B cell (primary cell): ENCODE measurements around the gene HARBI1.

ENCODE experiments used
- CTCF ChIP-seq: fragments of 200-600 bp; IDR thresholded peaks from one replicate; pipeline ENCODE4 v1.8.0; 2022; ENCODE audit warnings: antibody characterized with exemption, mild to moderate bottlenecking
- EZH2 ChIP-seq: IDR thresholded peaks from 2 replicates; pipeline ENCODE4 v1.6.1; 2012; ENCODE audit warnings: borderline replicate concordance, low read depth, mild to moderate bottlenecking, moderate library complexity, low read length; ENCODE audit not compliant: insufficient read depth, poor library complexity, severe bottlenecking

DNA sequence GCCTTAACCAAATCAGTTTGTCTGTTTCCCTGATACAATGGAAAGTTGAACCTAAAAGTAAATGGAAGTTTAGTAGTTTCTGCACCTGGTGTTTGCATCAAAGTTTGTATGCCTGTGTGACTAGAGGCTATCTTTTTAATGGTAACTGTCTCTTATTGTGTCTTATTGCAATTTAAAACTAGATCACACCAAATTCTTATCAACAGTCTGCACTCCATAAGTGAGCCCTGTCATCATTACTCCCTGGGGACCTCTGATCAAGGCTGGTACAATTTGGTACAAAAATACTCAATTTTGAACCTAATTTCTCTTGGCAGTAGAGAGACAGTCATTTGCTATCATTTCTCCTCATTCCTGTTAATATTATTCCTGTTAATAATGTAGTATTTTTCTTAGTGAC, 45.3 kb upstream of the HARBI1 start:
- TF ChIP-seq CTCF (no peak), EZH2 (no peak)
